ENCODE measurements around the gene CROCC2. TPM values are rescaled to one million over a fixed set of nuclear protein-coding genes. Genes with fewer than 3 reads are reported as not detected.

Gene CROCC2
- total and polyA plus RNA-seq, 2 of the 13 experiments (the other 11 are each of a cell fraction or from before 2014, with no cell fraction given), result not detected

- no peak for TF ChIP-seq AKNA (CRISPR knock-in tag; IDR thresholded peaks at IDR 0.05; ENCODE audit: borderline replicate concordance)
- TF ChIP-seq ZNF138 (CRISPR knock-in tag; IDR thresholded peaks at IDR 0.05; ENCODE audit: low read depth), result no peak
- no peak for TF ChIP-seq ZBTB40 (IDR thresholded peaks at IDR 0.05)
- TF ChIP-seq ZBTB40 (CRISPR knock-in tag; IDR thresholded peaks at IDR 0.05), result no peak
- no peak for TF ChIP-seq ZNF709 (CRISPR knock-in tag; IDR thresholded peaks at IDR 0.05)
- TF ChIP-seq NFIC (IDR thresholded peaks at IDR 0.05; ENCODE audit: low read length), result no peak
- no peak for TF ChIP-seq PAWR (CRISPR knock-in tag; IDR thresholded peaks at IDR 0.05; ENCODE audit: borderline replicate concordance)
- TF ChIP-seq ATAD3A (CRISPR knock-in tag; IDR thresholded peaks at IDR 0.05), result no peak
- TF ChIP-seq SETDB1 (CRISPR knock-in tag; IDR thresholded peaks at IDR 0.05; ENCODE audit: borderline replicate concordance), result no peak
- TF ChIP-seq MTA1 (CRISPR knock-in tag; IDR thresholded peaks at IDR 0.05; ENCODE audit: borderline replicate concordance), result no peak
- TF ChIP-seq KDM4B (CRISPR knock-in tag; IDR thresholded peaks at IDR 0.05), result peak; percentile 50; the same call in 1 of the 2 replicates
- no peak for TF ChIP-seq DNMT3B (CRISPR knock-in tag; conservative IDR thresholded peaks at IDR 0.05)
- TF ChIP-seq, protein P1, sequence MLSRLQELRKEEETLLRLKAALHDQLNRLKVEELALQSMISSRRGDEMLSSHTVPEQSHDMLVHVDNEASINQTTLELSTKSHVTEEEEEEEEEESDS (CRISPR knock-in tag; IDR thresholded peaks at IDR 0.05; ENCODE audit: borderline replicate concordance), result no peak
Measured at GRCh38 chr2:240989451-240990265, 83.5 kb downstream of the CROCC2 start (continued).

Measured in HepG2 (cell line).